Ovary (tissue), 3 donors: Measurements from ENCODE around the gene GPHN.

Experiments
- EP300 ChIP-seq: sonication (generic); formaldehyde crosslinking; IDR thresholded peaks from one replicate; pipeline ENCODE4 v1.6.1; 2017; ENCODE audit warnings: antibody characterized with exemption
- POLR2A ChIP-seq: fragments of 450-650 bp; IDR thresholded peaks from one replicate; pipeline ENCODE4 v1.6.1; 2017; ENCODE audit warnings: antibody characterized with exemption, mild to moderate bottlenecking, moderate library complexity
- TF ChIP-seq, protein P1 (sequence below), 3 donors: fragments of 450-650 bp in 2 of 3; fragments of 200-600 bp in 1 of 3; IDR thresholded peaks; one replicate each; pipeline versions ENCODE4 v1.5.1 to v1.8.0; 2016 to 2022; ENCODE audit warnings: antibody characterized with exemption in 3 of 3, mild to moderate bottlenecking in 1 of 3
- donor health status: DM: no; HTN: no; CAD: no.

GRCh38 chr14:67225523-67225922 lies 717.6 kb downstream of the GPHN start:
- TF ChIP-seq EP300 (no peak), POLR2A (no peak)
- TF ChIP-seq, protein P1, sequence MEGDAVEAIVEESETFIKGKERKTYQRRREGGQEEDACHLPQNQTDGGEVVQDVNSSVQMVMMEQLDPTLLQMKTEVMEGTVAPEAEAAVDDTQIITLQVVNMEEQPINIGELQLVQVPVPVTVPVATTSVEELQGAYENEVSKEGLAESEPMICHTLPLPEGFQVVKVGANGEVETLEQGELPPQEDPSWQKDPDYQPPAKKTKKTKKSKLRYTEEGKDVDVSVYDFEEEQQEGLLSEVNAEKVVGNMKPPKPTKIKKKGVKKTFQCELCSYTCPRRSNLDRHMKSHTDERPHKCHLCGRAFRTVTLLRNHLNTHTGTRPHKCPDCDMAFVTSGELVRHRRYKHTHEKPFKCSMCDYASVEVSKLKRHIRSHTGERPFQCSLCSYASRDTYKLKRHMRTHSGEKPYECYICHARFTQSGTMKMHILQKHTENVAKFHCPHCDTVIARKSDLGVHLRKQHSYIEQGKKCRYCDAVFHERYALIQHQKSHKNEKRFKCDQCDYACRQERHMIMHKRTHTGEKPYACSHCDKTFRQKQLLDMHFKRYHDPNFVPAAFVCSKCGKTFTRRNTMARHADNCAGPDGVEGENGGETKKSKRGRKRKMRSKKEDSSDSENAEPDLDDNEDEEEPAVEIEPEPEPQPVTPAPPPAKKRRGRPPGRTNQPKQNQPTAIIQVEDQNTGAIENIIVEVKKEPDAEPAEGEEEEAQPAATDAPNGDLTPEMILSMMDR (IDR thresholded peaks at IDR 0.05), result no peak
